HL-60 (cell line): Measurements from ENCODE around the gene STON2.
"Not testable (repeated sequence)": the region's sequence is repeated elsewhere in the genome, so short reads cannot be mapped to it uniquely, and the experiment has no call there.

Source experiments
- DNase-seq, 2 experiments: peaks; one replicate each; pipeline ENCODE4 v3.0.0-alpha.2; 2010 to 2020; ENCODE audit warnings: low read depth in 1 of 2, low spot score in 1 of 2
- H3K27ac ChIP-seq: fragments of 250-450 bp; sonication (Bioruptor Pico); replicated peaks from 2 replicates; pipeline ENCODE4 v1.5.1; 2020; ENCODE audit warnings: mild to moderate bottlenecking, moderate library complexity
- H3K27me3 ChIP-seq: fragments of 250-450 bp; sonication (Bioruptor Pico); 2 replicates; pipeline ENCODE4 v1.5.1; 2021; ENCODE audit warnings: mild to moderate bottlenecking, moderate library complexity; ENCODE audit not compliant: insufficient read depth, poor library complexity, severe bottlenecking
- H3K4me3 ChIP-seq: replicated peaks from 2 replicates; pipeline ENCODE4 v1.5.1; 2011; ENCODE audit warnings: mild to moderate bottlenecking, control low read depth, low read length; ENCODE audit not compliant: insufficient read depth
- GABPA ChIP-seq: IDR thresholded peaks from 2 replicates; pipeline ENCODE4 v1.6.1; 2012; ENCODE audit warnings: low read depth
- POLR2AphosphoS5 ChIP-seq: IDR thresholded peaks from 2 replicates; pipeline ENCODE4 v1.6.1; 2012; ENCODE audit warnings: low read depth
- REST ChIP-seq: IDR thresholded peaks from 2 replicates; pipeline ENCODE4 v1.6.1; 2012; ENCODE audit warnings: low read depth; ENCODE audit not compliant: insufficient replicate concordance
- SPI1 ChIP-seq: IDR thresholded peaks from 2 replicates; pipeline ENCODE4 v1.6.1; 2012; ENCODE audit warnings: low read depth, mild to moderate bottlenecking, borderline replicate concordance
- TF ChIP-seq, protein P1 (sequence below): IDR thresholded peaks from one replicate; pipeline ENCODE4 v1.5.1; 2011; ENCODE audit warnings: low read length, control low read depth, inconsistent platforms; ENCODE audit not compliant: insufficient read depth

Gene STON2

GRCh38 chr14:81430235-81430634, 30.1 kb upstream of the STON2 start:
- H3K27me3 ChIP-seq: peaks cover 5% of the 10 kb centered on the region
- H3K4me3 ChIP-seq: no peak overlapping the region
- H3K27ac ChIP-seq: no peak overlapping the region
- TF ChIP-seq GABPA (no peak), SPI1 (no peak), REST (no peak), POLR2AphosphoS5 (no peak)
- TF ChIP-seq, protein P1, sequence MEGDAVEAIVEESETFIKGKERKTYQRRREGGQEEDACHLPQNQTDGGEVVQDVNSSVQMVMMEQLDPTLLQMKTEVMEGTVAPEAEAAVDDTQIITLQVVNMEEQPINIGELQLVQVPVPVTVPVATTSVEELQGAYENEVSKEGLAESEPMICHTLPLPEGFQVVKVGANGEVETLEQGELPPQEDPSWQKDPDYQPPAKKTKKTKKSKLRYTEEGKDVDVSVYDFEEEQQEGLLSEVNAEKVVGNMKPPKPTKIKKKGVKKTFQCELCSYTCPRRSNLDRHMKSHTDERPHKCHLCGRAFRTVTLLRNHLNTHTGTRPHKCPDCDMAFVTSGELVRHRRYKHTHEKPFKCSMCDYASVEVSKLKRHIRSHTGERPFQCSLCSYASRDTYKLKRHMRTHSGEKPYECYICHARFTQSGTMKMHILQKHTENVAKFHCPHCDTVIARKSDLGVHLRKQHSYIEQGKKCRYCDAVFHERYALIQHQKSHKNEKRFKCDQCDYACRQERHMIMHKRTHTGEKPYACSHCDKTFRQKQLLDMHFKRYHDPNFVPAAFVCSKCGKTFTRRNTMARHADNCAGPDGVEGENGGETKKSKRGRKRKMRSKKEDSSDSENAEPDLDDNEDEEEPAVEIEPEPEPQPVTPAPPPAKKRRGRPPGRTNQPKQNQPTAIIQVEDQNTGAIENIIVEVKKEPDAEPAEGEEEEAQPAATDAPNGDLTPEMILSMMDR: no peak
- DNase-seq: no peak

DNA sequence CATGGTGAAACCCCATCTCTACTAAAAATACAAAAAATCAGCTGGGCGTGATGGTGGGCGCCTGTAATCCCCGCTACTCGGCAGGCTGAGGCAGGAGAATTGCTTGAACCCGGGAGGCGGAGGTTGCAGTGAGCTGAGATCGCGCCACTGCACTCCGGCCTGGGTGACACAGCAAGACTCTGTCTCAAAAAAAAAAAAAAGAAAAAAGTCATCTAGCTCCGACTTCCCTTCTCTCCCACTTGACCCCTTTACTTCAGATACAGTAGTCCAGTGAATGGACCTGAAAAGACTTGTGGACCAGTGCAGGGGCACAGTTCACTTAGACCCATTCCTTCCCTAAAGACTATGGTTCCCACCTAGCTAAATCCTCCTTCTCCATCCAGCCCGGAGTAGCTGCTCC, 29.6 kb upstream of the STON2 start:
- H3K27me3 ChIP-seq, H3K27ac ChIP-seq, DNase-seq, H3K4me3 ChIP-seq: not testable (repeated sequence)

- TF ChIP-seq GABPA (no peak), POLR2AphosphoS5 (no peak), SPI1 (no peak), REST (no peak)
- TF ChIP-seq, protein P1: no peak
- DNase-seq: no peak
- no peak overlapping the region for H3K4me3 ChIP-seq
- H3K27ac ChIP-seq: no peak overlapping the region
- no peaks in the 10 kb centered on the region for H3K27me3 ChIP-seq
Measured at GRCh38 chr14:81429028-81429427, 28.9 kb upstream of the STON2 start.

DNA sequence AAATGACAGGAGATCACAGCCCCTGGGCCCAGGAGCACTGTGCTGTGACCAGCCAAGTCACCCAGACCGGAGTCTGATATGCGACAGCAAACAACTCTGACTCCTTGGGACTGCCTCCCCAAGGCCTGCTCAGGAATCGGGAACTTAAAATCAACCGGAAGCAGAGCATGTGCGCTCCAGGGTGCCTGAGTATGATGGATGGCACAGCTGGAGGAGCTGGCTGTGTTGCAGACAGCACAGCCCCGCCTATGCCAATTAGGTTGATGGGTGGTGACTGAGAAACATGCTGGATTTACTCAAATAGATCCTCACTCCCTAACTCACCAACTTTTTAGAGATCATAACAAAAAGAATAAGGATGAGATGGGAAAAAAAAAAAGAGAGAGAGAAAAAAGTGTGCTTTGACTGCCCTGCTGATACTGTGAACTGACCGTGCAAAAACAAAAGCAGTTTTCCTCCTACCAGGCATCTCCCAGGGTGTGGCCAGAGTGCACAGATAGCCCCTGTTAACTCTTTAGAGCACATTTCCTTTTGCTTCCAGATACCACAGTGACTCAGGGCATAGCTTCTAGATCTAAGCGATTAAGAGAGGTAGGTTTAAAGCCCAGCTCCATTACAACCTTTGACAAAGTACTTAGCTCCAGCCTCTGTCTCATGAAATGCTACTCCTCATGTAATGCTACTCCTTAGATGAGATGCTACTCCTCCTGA, 27.4 kb upstream of the STON2 start:
- no peaks in the 10 kb centered on the region for H3K27me3 ChIP-seq
- H3K27ac ChIP-seq: no peak overlapping the region
- H3K4me3 ChIP-seq: no peak overlapping the region
- peak in 1 of 2 experiments; percentile 36 for DNase-seq
- TF ChIP-seq GABPA: no peak
- TF ChIP-seq REST: no peak
- TF ChIP-seq POLR2AphosphoS5: no peak
- TF ChIP-seq, protein P1: no peak
- no peak for TF ChIP-seq SPI1
